HG02759 (cell line): ENCODE measurements around the gene MAML3.

ENCODE experiments used
- ATAC-seq: cut with Tn5 transposase; IDR thresholded peaks from one replicate; pipeline ENCODE4 v1.9.1; 2021; ENCODE audit warnings: mild to moderate bottlenecking, moderate library complexity; ENCODE audit not compliant: unreplicated experiment

The MAML3 gene

DNA sequence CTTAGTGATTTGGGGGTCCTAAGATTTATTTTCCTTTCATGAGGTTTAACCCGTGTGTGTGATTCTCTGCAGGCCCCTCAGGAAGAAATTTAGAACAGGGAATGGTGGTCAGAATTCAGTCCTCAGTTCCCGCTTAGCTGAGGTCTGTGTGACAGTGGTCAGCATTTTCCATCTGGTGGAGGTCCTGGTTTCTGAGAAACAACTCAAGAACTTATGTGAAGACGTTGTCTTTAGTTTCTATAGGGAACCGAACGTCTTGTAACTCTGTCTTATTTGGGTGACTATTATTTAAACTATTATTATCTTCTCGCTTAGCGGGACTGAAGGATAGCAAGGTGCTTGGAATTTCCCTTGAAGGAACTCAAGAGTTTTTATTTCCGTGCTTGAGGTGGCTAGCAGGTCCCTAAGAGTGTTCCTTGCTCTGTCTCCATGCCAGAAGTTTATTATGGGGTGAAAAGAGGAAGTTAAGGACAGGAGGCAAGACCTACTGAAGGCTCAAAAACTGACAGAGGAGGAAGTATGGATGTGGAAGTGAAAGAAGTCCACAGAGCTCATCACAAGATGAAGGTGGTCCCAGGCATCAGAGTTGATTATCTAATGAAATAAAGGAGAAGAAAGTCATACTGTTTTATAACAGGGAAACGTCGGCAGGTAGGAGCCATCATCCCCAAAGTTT, 479.0 kb downstream of the MAML3 start:
- no peak for ATAC-seq

DNA sequence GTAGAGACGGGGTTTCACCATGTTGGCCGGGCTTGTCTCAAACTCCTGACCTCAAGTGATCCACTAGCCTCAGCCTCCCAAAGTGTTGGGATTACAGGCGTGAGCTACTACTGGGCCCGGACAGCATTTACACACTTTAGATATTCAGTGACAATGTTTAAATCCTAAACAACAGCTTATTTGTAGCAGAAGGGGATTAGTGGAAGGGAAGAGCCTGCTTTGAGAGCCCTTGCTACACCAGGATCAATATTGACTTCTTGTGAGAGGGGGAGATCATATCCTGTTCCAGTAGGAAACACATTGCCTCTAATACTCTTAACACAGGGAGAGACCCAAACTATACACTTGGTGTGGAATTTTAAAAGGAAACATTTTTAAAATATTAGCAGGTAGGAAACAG, 481.3 kb downstream of the MAML3 start:
- ATAC-seq, result no peak

DNA sequence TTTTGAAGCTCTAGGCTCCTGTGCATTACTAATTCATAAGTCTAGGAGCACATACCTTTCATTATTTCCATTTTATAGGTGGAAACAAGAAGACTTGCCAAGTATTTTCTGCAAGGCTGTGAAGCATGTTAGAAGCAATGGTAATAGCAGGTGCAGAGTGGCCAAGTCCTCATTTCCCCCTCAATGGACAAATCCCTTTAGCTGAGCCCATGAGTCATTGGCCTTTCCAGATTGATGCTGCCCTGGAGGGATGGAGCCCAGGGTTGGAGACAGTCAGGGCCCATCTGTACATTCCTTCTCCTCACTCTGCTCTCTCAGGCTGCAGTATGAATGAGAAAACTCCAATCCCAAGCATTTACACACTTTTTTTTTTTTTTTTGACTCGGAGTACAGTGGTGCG, 481.8 kb downstream of the MAML3 start:
- ATAC-seq, result no peak

DNA sequence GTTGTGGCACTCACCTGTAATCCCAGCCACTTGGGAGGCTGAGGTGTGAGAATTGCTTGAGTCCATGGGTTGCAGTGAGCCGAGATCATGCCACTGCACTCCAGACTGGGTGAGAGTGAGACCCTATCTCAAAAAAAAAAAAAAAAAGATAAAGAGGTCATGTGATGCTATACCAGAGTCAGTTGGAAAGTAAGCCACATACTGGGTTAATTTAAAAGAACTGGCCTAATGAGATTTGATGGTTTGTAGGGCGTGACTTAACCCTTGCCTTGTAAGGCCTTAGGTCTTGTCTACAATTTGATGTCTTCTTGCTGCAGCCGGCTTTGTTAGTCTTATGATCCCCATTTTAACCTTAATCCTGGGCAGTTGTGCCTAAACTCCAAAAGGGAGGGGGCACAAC, 483.2 kb downstream of the MAML3 start:
- no peak for ATAC-seq

DNA sequence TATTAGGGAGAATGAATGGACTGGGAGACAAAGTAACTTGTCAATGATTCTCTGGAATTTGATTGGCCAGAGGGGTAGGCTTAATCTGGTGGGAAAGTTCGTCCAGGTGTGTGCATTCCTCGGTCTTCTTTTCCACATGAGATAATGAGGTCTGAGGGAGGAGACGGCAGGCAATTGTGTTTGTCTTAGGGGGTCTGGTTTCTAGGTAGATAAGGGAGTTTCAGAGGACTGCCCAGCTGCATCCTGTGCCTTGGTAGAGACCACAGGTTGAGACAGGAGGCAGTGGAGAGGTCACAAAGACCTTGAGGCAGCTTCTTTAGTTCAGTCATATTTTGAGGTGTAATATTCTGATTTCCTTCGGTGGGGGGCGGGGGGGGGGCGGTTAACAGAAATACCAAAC, 484.1 kb downstream of the MAML3 start:
- ATAC-seq, result no peak

DNA sequence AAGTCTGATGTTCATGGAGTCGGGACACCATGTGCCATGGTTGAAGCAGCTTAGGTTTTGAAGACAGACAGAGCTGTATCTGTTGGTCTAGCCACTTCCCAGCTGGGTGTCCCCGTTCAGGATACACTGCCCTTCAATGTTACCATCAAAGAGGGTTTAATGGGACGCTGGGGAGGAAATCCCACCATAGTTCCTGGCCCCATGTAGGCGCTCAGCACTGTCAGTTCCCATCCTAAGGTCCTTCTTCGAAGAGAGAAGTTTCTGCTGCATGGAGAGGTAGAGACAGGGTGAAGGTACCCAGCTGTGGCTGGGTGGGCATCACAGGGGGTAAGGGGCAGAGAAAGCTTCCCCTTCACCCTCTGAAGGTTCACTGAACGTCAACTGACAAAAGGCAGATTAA, 484.6 kb downstream of the MAML3 start:
- no peak for ATAC-seq

DNA sequence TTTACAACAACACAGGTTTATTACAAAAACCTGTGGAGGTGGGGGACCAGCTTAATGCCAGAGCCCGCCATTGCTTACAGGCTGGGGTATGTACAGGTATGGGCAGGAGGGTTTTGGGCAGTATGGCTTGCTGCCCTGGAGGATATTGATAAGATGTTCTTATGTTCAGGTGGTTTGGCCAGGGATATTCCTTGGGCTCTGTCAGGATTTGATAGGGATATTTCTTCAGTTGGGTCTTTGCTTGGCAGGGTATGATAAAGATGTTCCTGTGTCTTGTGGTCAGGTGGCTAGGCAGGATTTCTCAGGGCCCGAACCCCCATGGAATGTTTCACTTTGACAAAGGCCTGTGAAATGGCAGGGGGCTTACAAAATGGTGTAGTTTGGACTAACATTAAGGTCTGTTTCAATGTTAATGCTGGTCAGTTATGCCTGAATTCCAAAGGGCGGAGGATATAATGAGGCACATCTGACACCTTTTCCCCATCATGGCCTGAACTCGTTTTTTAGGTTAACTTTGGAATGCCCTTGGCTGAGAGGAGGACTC, 485.3 kb downstream of the MAML3 start:
- no peak for ATAC-seq

DNA sequence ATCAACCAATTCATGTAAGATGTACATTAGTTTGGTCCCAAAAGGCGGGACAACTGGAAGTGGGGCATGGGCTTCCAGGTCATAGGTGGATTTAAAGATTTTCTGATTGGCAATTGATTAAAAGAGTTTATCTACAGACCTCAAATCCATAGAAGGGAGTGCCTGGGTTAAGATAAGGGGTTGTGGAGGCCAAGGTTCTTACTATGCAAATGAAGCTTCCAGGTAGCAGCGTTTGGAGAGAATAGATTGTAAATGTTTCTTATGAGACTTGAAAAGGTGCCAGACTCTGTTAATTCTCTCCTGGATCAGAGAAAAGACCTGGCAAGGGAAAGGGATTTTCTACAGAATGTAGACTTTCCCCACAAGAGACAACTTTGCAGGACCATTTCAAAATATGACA, 485.9 kb downstream of the MAML3 start:
- ATAC-seq, result no peak
